NCI-H2107 treated with DMSO at 0.1 percent for 48 hours (cell line): Measurements from ENCODE around the gene GPR27.

Experiments used
- DNase-seq: peaks from one replicate; lab custom pipeline; 2025; ENCODE audit not compliant: unreplicated experiment; lab: John Stamatoyannopoulos, UW

The GPR27 gene

GRCh38 chr3:71732637-71733036 is 21.0 kb upstream of the GPR27 start:
- DNase-seq = no peak

GRCh38 chr3:71733319-71733718 is 20.3 kb upstream of the GPR27 start:
- no peak for DNase-seq

GRCh38 chr3:71734881-71735280 is 18.8 kb upstream of the GPR27 start:
- DNase-seq = no peak

DNA sequence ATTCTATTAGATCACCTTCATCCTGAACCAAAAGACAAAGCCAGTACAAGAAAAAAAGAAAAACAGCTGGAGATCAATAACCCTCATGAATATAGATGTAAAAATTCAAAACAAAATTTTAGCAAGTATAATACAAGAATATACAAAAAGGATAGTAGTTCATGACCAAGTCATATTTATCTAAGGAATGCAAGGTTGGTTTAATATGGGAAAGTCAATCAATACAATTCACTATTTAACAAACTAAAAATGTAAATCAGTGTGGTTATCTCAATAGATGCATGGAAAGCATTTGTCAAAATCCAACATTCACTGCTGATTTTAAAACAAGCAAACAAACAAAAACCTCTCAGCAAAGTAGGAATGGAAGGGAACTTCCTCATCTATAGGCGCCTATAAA is 11.0 kb upstream of the GPR27 start:
- DNase-seq = no peak

DNA sequence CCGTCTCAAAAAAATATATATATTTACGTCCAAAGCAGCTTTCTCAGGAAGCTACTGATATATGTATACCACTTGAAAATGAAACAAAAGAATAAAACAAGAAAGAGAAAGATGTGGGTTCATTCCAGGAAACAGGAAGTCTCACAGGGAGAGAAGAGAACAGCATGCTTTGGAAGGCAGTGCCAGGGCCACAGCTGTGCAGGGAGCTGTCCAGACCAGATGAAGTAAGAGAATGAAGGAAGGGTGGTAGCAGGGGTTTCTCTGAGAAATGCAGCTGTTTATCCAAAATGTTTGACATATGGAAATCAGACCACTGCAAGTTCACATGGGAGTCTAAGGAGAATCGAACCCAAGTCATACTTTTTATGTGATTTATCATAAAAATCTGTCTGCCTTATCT is 8.9 kb upstream of the GPR27 start:
- no peak for DNase-seq

- no peak for DNase-seq
Measured at GRCh38 chr3:71751602-71752001, 2.1 kb upstream of the GPR27 start.

DNA sequence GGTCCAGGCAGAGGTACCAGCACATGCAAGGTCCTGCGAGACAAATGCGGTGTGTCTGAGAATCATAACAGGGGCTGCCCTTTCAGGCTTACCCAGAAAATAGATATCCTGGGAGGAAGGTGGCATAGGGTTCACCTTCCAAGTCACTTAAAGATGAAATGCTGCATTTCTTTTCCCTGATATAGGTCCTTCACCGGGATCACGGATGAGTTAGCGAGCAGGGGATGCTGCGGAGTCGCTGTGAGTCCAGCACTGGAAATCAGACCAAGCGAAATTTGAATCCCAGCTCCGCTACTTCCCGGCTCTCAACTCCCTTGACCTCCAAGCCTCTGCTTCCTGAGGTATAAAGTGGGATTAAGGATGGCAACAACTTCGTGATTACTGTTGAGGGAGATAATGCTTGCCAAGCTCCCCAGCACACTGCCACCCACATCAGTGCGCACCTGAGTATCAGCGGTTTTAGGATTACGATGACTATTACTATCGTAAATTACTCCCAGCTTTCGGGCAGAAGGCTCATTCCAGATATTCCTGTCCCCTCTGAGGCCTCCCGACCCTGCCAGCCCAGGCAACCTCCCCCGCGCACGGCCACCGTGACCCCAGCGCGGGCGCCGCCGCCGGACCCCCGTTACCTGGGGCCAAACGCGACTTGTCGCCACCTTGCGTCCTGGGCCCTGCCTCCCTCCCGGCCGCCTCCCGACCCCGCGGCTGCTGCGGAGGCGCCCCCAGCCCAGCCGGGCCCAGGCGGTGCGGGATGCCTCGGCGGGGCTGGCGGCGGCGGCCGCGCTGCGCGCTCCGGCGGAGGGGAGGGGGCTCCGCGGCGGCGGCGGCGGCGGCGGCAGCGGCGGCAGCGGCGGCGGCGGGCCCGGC is 589 bp upstream of the GPR27 start:
- DNase-seq = no peak

- no peak for DNase-seq
Measured at GRCh38 chr3:71754610-71755253, 1.1 kb downstream of the GPR27 start.

- DNase-seq = no peak
Measured at GRCh38 chr3:71758091-71758490, 4.4 kb downstream of the GPR27 start.

DNA sequence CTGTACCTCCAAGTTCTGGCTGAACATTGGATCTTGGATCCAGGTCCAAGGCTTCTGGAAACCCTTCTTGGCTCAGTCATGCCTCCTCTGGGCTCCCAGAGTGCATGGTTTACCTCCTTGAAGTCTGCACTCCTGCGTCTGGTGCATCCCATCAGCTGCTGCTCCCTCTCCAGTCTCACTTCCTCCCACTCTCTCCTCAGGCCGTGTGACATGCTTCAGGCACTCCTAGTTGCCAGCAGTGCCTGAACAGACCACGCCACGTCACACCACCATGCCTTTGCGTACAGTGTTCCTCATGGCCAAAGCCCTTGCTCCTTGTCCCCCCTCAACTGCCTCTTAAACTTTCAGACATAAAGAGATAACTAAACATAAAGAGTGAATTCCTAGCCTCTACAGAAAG is 5.7 kb downstream of the GPR27 start:
- DNase-seq = no peak

- no peak for DNase-seq
Measured at GRCh38 chr3:71760140-71760539, 6.5 kb downstream of the GPR27 start.

- DNase-seq = no peak
Measured at GRCh38 chr3:71763426-71763825, 9.8 kb downstream of the GPR27 start.

DNA sequence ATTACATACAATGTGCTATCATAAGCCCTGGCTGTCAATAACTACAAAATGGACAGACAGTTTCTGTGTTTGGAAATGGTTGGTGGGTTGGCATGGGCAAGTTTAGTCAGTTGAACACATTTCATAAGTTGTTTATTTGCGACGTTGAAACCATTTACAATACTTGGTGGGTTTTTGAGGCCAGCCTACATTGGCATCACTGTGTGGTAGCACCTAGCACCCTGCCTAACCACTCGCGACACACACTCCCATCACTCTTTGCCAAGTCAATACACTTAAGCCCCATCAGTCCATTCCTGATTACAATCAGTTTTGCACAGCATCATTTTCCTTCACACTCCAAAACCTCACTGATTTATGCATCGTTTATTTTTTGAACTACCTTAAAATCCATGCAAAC is 17.5 kb downstream of the GPR27 start:
- no peak for DNase-seq

DNA sequence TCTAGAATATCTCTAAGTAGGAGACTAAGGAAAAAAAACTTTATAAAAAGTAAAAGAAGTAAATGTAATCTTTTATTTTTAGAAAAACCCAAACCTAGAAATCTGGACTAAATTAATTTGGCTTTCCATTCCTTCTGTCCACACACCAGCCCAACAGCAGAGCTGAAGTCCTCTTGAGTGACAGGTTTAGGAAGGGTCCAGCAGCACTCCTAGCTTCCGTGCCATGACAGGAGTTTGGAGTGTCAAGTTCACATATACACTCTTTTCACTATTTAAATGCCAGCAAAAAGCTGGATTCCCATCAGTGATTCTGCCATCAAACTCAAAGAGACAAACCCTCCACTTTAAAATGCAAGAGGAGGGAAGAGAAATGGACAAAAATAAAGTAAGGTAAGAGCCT is 18.2 kb downstream of the GPR27 start:
- no peak for DNase-seq

- DNase-seq = no peak
Measured at GRCh38 chr3:71776538-71776937, 22.9 kb downstream of the GPR27 start.

- DNase-seq = no peak
Measured at GRCh38 chr3:71778353-71778752, 24.7 kb downstream of the GPR27 start.

DNA sequence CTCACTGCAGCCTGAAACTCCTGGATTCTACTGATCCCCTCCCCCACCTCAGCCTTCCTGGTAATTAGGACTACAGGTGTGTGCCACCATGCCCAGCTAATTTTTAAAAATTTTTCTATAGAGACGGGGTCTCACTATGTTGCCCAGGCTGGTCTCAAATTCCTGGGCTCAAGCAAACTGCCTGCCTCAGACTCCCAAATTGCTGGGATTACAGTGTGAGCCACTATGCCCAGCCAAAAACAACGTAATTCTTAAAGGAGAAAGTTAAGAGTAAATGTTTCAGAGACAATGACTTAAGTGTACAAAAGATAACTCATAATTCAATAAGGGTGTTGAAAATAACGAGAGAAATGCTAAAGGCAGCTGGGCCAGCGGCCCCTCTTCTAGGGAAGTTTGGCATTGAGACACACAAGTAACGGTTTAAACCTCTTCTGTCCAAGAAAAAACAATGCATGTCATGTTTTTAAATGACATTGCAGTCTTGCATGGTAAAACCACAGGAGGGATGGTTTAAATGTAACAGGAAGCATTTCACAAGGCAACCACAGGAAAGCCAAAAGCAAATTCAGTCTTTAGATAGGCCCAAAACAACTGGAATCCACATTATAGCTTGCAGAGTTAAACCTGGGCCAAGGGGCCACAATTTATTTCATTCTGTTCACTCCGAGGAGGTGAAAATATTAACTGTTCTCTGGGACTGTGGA is 26.2 kb downstream of the GPR27 start:
- DNase-seq = no peak

DNA sequence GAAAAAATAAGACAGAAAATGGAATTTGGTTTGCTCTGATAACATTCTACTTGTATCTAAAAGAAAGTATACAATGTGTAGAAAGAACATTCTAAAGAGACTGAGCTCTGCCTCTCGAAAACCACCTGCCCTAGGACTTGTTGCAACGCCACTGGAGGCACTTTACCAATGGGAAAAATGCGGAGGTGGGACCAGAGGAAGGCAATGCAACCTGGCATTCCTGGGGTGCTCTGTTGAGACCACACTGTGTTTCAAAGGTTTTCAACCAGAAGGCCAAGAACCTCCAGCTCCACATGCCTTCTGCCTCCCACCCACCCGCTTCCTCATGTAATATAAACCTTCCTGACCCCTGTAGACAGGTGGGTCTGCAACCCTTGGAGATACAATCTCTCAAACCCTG is 26.8 kb downstream of the GPR27 start:
- no peak for DNase-seq

- DNase-seq = no peak
Measured at GRCh38 chr3:71783152-71783551, 29.5 kb downstream of the GPR27 start.

- DNase-seq = no peak
Measured at GRCh38 chr3:71784201-71784913, 30.7 kb downstream of the GPR27 start.

DNA sequence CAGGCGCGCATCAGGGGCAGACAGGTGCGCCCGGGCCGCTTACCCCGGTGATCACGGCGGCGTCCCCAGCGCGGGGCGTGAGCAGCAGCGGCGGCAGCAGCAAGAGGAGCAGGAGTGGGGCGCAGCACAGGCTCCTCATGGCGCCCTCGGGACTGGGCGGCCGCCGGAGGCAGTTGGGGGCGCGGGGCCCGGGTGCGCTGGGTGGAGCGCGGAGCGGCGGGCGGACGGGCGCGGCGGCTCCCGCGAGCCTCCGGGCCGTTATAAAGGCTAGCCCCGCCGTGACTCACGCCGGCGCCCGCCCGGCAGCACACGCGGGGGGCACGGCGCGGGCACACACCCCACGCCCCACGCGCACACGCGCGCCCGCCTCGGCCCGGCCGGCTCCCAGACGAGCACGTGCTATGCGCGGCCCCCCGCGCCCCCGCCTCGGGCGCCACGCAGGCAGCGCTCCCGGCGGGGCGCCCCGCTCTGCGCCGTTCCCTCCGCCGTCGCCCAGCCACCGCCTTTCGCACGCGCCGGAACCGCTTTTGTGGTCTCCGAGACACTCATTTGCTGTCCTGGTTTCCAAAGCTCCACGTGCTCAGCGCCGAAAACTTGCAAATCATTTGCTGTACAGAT is 31.4 kb downstream of the GPR27 start, which contains the start of gene PROK2:
PROK2 (minus strand) TSS at position 235 of the 618 bp plus-strand sequence; CDS start at position 139, 96 bp downstream.
- no peak for DNase-seq
